GM15510 (cell line): ENCODE results near the gene C2CD4D.

Experiments
- POLR2A ChIP-seq: IDR thresholded peaks from 3 replicates; pipeline ENCODE4 v1.6.1; 2011; ENCODE audit warnings: borderline replicate concordance; ENCODE audit not compliant: insufficient read length; ENCODE audit errors: extremely low read depth

The C2CD4D gene

DNA sequence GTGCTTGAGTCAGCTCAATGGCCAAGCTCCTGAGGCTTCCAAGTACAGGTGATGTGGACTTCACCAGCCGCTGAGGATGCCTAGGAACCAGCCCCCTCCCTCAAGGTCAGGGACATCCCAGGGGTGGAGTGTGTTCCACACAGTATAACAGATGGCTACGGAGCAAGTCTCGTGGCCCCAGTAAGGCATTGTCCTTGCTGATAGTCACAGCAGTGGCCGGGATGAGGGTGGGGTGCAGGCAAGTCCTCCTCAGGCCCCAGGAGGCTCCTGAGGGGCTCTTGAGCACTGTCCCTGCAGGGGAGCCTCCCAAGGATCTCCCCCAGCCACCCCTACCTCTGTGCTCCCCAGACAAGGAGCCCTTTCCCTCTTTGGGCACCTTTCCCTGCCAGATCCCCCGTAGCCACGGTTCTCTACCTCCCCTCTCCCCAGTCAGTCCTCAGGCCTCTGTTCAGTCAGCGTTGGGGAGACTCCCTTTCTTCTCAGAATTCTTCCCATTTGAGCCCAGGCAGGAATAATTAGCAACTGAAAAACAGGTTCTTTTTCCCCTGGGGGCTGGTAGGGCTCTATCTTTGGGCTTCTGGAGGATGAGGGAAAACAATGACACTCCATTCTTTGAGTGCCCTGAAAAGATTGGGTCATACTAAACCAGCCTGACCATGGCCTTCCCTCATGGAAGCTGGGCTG is 21.0 kb upstream of the C2CD4D start:
- no peak for TF ChIP-seq POLR2A

DNA sequence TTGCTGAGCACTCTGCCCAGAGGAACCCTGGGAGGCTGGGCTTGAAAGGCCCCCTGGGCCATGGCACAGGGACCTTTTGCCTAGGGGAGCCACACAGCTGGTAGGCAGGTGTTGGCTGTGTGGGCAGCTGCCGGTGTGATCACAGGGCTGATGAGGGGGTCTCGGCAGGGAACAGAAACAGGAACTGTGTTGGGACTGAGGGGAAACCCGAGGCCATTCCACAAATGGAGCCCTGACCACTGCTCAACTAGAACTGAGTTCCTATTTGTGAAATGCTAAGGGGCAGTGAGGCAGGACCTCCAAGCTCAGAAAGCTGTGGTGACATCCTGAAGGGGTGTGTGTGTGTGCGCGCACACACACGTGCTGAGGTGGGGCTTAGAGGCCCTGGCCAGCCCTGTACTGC is 20.3 kb upstream of the C2CD4D start:
- no peak for TF ChIP-seq POLR2A

DNA sequence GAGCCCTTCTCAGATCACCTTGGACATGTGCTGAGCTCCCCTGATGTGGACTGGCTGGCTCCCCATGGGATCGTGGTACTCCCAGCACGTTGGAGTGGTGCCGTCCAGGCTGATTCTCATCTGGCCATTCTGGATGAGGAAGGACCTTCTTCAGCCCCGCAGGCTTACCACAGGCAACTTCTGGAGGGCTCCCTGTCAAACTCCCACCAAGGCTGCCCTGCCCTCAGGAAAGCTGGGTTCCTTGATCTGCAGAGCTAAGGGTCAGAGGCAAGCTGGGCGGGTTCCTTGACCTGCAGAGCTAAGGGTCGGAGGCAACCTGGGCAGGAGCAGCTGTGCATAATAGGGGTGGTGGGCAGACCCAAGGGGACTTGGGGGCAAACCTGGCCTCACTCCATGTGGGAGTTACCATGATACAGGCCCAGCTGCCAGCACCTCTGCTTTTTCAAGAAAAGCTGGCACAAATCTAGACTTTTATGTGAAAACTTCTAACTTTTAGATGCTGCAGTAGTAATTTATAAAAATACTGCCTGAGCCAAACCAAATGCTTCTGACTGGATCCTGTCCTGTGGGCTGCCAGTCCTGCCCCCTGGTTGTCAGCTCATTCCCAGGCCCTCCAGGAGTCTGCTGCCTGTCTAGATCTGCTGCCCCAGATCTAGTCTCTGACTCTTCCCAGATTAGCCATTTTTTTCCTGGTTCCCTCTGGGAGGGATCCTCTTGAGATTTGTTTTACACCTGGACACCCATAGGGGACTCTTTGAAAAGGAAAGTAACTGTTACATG is 19.5 kb upstream of the C2CD4D start:
- TF ChIP-seq POLR2A = no peak

DNA sequence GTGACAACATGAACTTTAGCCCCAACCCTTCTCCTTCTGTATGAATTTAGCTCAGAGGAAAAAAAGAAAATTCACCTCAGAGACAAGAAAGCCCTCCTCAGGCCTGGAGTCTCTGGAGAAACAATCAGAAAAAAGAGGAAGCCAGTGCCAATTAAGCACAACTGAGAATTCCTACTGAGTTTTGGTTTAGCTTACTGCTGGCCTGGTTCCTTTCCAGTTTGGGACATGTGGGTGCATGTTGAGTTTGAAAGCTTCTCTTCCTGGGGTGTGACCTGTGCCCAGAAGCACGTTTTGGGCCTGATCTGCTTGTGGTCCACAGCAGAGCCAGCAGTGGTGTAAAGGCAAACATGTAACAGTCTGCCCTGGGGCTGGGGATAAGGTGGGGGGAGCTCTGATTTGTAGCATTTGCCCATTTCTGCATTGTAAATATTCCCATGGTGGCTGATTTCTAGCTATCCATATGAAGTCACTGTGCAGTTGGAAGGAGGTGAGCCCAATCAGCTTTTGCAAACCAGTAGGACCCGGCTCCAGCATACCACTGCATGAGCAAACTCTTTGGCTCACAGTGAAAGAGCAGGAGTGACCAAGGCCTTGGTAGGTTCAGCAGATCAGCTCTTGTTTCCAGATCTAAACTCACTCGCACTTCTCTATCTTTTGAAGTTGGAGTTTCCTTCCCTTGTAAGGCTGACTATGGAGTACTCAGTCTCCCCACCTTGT is 18.6 kb upstream of the C2CD4D start:
- TF ChIP-seq POLR2A = no peak

DNA sequence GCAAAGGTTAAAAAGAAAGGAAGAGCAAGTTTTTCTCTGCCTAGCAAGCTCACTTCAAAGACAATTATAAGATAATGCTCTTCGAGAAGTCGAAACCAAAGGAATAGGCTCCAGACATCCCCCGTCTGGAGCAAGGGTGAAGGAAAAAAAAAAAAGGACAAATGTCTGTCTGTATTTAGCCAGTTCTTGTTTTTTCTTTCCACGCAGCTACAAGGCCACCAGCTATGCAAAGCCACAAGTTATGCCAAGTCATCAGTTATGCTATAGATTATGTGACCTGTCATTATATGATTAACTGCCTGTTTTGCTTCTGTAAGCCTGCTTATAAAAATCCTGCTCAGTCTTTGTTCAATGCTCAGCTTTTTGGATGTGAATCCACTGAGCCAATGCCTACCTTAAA is 16.3 kb upstream of the C2CD4D start:
- no peak for TF ChIP-seq POLR2A

DNA sequence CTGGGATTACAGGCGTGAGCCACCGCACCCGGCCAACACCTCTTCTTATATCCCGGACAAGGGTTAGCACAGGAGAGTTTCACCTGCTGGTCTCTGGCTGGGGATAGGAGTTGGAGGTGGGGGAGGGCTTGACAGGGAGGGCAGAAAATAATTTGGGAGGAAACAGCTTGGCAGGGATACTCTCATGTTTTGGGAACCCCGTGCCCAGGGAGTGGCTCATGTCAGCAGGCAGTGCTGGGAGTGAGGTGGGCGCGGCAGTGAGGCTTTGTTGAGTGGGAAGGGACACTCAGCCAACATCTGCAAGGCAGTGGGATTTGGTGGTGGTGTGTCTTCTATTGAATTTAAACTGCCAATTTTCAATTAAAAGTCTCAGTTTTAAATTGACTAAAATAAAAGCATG is 15.0 kb upstream of the C2CD4D start:
- TF ChIP-seq POLR2A = no peak

DNA sequence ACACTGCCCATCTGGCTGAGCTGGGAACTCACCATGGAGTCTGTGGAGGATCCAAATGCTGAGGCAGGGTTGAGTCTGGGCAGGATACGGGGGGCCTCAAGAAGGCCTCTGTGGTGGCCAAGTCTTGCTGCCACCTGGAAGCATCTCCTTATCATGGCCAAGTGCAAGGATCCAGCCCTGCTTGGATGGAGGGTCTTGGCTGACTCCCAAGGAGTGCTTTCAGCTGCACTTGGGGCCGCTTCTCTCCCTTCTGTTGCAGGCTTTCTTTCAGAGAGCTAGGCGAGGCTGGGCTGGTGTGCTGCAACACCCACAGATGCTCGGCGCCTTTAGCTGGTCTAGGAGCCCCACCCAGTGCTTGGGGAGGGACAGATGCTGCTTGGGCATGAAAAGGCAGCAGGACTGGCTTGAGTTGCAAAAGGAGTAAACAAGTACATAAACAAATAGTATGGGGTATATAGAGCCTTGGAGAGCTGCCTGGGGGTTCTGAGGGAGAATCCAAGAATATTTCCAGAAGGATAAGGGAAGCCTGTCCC is 13.9 kb upstream of the C2CD4D start, which contains the start of gene THEM5:
THEM5 (minus strand) TSS at position 302 of the 533 bp plus-strand sequence; CDS start at position 155, 147 bp downstream.
- no peak for TF ChIP-seq POLR2A

DNA sequence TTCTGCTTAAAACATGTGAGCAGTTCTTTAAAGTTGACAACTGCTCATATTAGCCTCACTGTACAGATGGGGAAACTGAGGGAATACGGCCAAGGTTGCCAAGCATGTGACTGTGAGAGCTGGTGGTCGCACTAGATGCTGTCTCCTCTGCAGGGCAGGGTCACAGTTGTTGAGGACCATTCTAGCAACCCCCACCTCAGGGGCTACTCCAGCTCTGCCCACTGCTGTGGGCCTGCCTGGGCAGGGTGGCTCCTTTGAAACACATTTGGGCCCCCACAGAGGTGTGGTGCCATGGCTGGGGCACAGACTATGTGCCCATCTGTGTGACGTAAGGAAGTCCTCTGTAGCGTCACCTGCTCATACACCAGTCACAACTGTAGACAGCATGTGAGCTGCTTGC is 13.1 kb upstream of the C2CD4D start:
- TF ChIP-seq POLR2A = no peak

DNA sequence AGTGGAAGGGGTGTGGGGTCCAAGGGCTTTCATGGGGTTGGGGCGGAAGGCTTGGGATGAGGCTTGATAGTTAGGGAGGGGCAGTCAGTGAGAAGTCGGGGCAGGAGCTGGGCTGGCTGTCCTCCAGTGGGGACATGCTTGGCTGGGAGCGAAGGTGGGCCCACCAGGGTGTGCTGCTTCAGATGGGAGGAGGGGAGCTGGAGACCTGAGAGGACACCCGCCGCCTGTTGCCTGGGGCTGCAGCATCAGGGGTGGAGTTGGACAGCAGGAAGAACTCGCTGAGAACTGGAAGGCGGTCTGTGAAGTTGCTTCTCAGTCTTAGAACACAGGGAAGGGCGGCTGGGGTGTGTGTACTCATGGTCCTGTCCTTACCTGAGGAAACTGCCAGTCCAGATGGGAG is 12.3 kb upstream of the C2CD4D start:
- TF ChIP-seq POLR2A = no peak

DNA sequence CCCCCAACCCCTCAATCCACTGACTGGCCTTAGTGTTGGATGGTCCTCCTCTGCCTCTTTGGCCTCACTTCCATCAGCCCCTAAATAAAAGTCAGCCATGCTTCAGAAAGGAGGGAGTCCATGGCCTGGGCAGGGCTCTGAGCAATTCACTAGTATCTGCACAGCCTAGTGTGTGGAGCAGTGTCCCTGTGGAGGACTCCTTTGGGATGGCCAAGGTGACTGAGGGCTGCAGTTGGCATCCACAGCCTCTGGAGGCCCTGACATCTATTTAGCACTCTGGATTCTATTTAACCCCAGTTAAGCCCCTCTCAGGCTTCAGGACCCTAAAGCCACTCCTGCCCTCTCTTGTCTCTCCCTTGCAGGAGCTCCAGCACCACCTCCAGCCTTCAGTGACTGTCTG is 10.3 kb upstream of the C2CD4D start:
- no peak for TF ChIP-seq POLR2A

DNA sequence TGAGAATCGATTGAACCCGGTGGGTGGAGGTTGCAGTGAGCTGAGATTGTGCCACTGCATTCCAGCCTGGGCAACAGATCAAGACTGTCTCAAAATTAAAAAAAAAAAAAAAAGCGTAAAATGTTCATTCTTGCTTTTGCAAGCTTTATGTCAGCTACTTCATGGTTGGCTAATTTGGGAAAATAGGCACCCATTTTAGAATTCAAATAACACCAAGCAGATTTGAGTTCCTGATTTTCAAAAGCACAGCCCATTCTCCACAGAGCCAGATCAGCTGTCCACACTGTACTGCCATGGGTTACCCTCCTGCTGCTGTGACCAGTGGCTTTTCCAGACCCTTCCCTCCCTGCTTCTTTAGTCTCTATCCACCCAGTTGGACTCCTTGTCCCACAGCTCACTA is 9.5 kb upstream of the C2CD4D start:
- no peak for TF ChIP-seq POLR2A

DNA sequence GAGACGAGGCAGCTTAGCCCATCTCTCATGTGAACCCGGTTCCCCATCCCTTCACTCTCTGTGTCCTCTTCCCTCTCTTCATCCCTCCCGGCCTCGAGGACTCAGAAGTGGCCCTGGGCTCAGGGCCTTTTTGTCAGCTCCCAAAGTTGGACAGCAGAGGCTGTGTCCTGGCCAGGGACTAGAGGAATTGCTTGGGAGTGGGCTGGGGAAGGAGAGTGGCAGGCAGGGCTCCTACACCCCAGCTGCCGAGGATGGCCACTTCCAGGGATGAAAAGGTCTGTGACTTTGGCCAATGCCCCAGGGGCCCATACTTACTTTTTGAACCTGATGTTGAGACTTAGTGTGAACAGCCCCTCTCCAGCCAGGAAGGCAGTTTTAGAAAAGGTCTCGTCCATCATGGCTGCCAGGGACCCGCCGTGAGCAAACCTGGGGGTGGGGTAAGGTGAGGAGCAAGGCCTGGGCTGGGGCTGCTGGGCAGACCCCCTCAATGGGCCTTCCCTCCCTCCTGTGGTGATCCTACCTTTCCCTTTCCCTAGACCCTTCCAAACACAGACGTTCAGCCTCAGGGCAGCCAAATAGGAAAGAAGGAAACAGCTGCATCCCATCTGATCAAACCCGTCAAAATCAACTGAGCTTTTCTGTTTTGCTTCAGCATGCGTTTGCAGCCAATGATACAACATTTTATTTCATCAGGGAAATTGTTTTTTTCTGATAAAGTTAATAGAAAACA is 8.4 kb upstream of the C2CD4D start:
- no peak for TF ChIP-seq POLR2A

DNA sequence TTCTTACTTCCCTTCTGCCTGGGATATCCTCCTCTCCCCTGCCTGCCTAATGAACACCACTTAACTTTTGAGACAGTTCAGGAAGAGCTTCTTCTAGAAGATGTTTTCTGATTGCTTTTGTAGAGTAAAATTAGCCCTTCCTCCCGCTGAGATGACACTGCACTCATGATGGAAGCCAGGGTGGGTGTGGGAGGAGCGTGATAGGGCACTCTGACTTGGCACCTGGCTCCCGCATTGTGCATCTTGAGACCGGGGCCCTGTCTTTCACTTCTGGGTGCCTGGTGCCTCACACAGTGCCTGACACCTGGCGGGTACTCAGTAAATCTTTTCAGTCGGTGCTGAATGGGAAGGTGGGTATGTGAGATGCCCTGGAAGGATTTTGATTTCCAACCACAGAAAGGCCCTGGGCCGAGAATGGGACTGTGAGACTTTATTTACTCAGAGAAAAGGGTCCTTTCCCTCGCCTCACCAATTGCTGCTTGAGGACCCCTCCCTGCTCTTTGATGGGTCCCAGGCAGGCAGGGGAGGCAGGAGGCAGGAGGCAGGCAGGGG is 7.1 kb upstream of the C2CD4D start:
- TF ChIP-seq POLR2A = no peak

DNA sequence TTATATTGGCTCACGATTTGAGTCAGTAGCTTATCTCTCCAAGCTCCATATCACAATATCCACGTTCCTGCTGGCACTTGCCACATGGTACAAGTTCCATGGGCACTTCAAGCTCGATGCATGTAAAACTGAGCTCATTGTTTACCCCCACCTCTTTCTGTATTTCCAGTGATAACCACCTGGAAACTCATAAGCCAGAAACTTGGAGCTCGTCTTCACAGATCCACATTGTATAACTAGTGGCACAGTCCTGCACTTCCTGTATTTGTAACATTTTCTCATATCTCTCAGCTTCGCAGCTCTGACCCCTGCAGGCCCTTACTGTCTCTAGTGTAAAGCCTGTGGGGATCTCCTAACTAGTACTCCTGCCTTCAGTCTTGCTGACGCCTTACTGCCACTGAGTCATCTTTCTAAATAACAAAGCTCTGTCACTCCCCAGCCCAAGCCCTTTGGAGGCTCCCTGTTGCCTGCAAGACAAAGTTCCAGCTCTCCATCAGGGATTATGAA is 6.5 kb upstream of the C2CD4D start:
- no peak for TF ChIP-seq POLR2A
